GM18499 (cell line): ENCODE results near the gene INKA2.
"Not testable (repeated sequence)": the region's sequence is repeated elsewhere in the genome, so short reads cannot be mapped to it uniquely, and the experiment has no call there.

Source experiments
- ATAC-seq: cut with Tn5 transposase; IDR thresholded peaks from one replicate; pipeline ENCODE4 v1.9.1; 2021; ENCODE audit warnings: moderate number of reproducible peaks; ENCODE audit not compliant: insufficient read depth, unreplicated experiment

The INKA2 gene

DNA sequence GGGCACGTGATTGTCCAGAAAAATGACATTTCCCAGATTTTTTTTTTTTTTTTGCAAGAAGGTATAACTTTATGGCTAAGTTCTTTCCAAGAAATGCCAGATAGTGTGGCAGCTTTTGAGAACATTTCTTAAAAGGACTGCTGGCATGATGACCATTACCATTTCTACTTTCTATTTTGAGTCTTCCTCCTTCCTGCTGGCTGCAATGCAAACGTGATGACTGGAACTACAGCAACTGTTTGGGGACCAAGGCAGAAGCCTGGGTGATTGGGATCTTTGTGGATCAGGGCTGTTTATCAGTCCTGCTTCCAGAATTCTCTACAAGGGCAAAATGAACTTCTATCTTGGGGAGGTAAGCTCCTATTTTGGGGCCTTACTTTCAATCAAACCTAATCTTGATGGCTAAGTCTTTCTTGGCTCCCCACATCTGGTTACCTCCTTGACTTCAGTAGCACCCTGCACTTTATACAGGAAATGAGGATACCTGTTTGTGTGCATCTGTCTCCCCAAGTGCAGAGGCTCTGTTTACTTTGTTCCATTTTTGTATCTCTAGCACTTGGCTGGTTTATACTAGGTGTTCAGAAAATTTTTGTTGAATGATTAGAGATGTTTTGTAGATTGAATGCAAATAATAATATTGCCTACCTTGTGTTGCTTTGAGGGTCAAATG, 12.8 kb upstream of the INKA2 start:
- no peak for ATAC-seq

DNA sequence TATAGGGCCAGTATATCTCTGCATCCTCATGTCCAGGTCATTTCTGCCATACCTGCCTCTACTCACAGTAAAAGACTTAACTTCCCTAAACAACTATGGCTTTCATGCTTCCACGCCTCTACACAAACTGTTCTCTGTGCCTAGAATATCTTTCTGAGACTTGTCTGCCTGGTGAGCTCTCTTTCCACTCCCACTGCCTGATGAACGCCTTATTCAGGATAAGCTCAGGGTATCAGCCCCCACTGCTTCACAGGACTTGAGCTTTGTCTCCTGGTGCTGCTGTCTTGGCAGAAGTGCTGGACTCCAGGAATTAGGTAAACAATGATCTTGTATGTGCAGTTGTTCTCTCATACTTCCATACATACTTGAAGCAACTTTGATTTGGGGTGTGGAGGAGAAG, 11.7 kb upstream of the INKA2 start:
- no peak for ATAC-seq

DNA sequence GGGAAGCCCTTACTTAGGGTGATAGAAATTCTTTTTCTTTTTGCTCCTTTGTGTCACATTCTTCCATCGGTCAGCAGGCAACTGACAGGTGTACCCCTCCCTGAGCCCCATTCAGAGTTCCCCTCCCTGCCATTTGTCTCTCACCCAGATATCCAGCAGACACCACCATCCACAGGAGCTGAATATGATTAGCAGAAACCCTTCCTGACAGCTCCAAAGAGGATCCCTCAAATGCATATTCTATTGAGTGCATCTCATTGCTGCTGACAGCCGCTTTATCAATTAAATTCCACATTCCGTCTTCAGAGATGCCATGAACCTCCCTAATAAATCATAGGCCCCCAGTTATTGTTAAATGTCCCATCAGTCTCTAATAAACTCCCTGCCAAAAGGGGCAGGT, 10.4 kb upstream of the INKA2 start:
- ATAC-seq, result no peak

DNA sequence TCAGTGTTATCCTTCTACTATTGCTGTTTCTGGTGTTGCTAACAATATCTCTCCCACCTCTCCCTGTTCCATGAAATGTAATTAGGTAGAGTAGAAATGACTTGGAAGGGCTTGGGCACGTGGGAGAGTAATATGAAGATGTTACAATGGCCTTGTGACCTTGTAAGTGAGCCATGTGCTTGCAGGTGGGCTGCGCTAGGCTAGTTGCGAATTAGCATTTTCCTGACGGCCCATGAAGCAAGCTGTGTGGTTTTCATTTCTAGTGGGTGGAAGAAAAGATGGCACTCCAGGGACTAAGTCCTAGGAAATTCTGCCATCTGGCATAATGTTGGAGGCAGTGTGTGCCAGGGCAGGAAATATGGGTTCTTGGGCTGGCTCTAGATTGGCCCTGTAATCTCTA, 8.8 kb upstream of the INKA2 start:
- no peak for ATAC-seq

DNA sequence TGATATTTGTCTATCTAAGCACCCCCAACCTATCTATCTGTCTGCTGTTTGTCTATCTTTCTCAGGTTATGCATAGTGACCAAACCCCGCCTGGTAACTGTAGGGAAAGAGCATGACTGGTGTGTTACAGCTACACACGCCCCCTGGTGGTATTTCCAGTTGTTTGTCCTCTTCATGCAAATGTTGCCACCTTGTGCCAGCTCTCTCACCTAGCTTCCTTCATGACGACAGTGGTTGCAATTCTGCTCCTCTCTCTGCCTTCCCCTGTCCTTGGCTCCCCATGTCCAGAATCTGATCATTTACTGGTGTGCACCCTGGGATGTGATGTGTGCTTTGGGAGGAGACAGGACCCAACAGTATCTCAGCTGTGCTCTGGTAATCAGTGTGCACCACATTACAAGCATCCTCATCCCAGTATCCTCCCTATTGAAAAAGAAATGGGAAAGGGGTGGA, 8.1 kb upstream of the INKA2 start:
- ATAC-seq, result no peak

DNA sequence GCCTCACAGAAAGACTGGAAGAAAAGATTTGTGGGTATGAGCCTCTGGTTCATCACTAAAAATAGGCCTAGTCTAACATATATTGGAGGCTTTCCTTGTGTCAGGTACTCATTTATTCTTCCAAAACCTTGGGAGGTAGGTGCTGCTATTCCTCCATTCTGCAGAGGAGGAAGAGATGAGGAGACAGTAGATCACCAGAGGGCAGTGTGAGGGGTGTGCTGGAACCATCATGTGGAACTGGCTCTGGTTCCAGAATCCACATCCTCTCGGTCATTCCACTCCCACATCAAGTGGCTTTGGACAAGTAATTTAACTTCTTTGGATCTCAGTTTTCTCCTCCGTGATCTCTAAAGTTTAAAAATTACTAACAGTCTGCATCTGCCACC, 7.4 kb upstream of the INKA2 start:
- no peak for ATAC-seq

DNA sequence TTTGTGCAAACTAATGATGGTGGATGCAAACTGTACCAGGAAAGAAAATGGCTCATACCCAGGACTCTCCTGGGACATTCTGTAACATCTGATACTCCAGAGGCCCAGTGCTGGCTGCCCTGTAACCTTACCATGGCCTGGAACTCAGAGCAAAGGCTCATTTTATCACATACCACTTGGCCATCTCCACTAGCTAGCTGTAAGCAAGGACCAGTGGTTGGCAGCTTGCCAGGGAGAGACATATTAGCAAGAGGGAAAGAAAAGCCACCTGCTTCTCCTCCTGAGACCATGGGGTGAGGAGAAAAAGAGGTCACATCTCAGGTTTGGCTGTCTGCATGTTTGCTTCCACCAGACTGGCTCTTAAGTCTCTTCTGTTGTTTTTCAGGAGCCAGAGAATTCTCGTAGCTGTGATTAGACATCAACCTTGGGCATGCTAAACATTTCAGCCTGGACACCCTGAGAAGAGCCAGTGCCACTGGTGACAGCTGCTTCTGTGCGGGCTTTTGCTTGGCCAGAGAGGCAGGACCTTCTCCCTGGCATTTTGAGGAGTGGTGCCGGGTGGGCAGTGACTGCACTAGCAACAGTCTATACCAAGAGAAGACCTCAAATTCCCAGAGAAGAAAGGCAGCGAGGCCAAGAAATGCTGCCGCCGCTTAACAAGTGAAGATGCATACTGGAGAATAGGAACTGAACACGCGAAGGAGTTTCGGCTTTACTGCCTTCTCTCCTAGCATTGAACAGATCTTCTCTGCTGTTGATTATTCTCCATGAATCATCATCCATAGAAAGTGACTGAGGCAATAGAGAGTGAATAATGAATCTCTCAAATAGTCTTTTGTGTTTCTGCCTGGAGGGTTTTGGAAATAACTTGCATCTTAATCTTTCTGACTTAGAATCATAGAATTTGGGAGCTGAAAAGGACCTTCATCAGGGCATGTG, 6.7 kb upstream of the INKA2 start:
- no peak for ATAC-seq

DNA sequence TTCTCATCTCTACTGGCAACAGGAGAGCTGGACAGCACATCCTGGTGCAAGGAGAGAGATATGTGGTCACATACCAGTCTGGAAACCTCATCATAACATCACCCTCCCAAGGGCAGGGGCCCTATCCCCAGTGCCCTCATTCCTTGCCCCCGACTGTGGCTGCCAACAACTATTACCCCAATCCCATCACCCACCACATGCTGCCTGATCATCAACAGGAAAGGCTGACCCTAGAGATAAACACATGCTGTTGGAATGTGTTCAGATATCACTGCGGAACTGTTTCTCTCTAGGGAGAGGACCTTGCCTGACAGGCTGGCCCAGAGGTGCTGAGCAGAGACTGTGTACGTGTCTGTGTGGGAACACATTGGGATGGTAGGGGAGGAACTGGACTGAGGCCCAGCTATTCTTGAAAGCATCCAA, 4.5 kb upstream of the INKA2 start:
- no peak for ATAC-seq

DNA sequence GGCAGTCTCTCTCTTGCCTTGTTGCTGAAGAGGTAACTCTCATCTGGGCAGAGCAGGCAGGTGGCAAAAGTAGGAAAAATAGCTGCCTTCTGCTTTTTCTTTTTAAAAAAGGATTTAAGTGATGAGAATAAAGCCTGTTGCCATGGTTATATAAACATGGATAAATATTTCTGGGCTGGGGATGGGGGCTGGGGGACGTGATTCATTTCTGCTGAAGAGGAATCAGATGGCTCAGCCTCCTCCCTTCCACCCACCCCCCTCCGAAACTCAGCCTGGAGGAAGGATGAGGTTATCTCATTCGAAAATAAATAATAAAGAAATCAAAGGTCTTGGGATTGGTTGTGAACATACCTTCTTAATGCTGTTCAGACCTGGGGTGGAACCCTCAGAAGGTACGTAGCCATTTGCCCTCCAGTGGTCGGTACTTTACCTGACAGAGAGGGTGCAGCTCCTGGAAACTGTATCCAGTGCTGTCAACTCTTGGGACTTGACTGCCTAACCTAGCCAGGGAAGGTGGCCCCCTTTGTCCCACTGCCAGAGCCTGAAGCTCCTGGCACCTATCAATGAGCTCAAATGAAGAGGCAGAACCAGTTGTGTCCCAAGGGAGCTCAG, 3.8 kb upstream of the INKA2 start:
- ATAC-seq, result no peak

DNA sequence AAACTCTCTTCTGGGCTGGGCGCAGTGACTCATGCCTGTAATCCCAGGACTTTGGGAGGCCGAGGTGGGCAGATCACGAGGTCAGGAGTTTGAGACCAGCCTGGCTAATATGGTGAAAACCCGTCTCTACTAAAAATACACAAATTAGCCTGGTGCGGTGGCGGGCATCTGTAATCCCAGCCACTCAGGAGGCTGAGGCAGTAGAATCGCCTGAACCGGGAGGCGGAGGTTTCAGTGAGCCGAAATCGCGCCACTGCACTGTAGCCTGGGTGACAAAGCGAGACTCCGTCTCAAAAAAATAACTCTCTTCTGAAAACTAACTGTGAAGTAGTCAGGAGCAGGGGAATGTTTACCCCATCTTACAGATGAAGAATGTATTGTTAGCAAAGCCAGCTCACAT, 3.1 kb upstream of the INKA2 start:
- ATAC-seq, result not testable (repeated sequence)

DNA sequence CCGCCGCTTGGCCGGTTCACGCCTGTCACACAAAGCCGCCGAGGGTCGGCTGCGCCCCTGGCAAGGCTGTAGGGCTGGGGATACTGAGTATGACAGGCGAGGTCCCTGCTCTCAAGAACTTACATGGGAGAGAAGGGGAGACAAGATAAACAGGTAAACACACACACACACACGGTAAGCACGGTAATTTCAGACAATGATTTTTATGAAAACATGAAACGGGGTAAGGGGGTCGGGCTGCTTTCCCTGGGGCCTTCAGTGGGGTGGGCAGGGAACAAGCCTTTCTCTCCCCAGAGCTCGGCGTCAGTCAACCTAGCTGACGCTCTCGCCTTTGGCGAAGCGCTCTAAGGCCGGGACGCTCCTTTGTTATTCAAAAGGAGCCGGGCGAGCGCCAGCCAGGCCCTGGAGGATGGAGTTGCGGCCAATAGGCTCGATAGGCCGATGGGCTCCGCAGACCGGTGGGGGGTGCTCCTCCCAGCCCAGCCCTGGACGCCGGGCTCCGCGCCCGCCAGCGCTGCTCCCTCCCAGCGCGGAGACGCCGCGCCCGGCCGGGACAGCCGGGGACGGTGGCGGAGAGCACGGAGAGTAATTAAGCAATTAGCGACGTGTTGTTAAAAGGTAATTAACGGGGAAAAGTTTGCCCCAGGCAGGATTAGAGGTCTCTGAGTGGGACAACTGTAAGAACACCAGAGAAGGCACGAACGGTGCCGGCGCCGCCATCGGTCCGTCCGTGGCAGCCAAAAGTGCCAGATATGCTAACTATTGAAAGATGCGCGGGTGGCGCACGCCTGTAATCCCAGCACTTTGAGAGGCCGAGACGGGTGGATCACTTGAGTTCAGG, 950 bp upstream of the INKA2 start:
- ATAC-seq, result no peak

DNA sequence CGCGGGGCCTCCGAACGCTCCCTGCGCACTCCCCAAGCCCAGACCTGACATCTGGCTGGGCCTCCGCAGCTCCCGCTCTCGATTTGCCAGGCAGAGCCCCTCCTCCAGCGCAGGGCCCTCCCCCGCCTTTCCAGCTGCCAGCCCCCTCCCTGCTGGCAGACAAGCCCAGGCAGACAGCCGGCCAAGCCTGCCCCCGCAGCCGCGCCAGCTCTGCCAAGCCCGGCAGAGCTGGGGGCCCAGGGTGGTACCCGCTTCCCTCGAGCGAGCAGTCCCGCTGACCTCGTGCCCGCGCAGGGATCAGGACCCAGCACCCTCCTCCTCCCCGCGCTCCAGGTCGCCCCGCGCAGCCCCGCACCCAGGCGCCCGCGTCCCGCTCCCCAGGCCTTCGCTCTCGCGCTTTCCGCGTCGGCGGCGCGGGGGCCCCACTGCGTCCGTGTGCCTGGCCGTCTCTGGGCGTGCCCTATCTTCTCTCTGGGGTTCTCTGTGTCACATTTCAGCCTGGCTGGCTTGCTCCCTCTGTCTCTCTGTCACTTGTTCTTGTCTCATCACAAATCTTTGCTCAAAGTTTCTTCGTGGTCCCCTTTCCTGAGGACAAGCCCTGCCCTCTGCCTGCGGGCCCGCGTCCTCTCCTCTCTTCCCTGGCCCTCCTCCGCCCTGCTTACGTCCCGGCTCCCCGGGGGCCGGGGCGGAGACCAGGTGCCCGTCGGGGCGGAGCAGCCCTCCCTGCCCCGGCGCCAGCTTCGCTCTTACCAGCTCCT, 580 bp downstream of the INKA2 start:
- ATAC-seq, result peak; percentile 25

DNA sequence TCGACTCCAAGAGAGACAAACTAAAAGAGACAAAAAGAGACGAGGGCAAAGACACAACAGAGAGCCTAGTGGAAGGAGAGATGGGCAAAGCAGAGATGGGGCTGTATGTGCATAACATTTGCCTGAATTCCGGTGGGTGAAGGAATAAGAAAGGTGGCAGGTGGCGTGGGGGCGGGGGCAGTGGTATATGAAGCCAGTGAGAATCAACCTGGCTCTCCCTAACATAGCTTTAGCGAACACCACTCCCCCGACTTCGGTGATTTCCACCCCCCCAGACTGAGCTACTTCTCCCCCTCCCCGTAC, 1.1 kb downstream of the INKA2 start:
- ATAC-seq, result no peak

DNA sequence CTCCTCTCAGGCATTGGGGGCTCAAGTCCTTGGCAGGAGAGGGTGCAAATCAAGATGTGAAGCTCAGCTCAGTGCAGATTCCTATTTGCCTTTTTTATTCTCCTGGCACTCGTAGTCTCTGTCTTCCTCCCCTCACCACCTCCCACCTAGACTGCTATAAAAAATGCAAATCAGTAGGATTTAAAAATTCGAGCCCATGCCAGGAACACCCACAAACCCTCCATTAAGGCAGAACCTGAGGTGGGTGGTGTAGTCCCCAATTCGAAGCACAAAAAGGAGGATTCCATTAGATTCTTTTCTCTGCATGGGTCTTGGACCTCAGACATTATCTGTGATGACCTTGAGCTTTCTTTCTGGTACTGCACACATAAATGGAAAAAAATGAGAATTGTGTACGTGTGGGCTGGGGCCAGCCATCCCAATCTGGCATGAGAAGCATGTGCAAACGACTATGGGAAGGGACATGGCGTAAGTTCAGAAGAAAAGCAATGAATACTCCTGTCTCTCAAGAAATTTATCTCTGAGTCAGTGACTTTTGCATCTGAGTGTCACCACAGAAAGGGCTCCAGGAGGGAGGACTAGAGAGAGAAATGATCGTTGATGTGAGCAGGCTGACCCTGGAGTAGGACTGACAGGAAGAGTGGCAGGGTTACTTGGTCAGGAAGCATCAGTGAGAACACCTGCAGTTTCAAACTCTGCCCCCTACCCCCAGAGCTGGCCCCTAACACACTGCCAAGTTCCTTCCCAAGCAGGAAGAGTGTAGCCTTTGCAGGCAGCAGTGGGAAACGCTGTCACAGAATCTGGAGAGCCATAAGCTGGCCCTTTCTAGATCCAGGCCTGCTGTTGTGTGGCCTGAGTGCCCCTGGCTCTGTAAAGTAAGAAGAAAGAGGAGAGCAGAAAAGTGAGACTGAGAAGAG, 1.7 kb downstream of the INKA2 start:
- ATAC-seq, result no peak

DNA sequence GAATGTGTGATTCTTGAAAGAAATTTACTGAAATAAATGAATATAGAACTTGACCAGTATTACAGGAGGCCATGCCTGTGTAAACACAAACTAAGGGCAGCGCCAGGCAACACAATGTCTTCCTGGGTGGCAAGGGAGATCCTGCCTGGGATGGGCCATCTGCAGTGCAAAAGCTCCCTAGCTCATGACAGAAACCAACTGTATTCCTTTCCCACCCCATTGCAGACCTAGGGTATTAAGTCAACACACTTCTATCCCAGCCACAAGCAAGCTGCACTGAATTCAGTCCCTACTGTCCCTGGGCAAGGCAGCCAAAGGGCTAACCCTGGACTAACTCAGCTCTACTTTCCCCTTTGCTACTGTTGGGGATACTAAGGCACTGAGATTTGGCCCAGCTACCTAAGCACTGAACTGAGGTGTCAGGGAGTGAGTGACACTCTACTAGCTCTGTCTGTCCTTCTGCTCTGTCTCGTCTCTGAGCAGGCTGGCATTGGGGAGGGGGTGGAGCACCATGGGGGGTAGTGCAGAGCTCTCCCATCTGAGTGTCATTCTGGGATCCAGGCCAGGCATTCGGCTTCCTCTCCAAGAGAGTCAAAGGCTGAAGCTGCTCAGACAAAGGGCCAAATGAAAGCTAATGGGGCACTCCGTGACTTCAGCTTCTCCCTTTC, 2.5 kb downstream of the INKA2 start:
- ATAC-seq, result no peak

DNA sequence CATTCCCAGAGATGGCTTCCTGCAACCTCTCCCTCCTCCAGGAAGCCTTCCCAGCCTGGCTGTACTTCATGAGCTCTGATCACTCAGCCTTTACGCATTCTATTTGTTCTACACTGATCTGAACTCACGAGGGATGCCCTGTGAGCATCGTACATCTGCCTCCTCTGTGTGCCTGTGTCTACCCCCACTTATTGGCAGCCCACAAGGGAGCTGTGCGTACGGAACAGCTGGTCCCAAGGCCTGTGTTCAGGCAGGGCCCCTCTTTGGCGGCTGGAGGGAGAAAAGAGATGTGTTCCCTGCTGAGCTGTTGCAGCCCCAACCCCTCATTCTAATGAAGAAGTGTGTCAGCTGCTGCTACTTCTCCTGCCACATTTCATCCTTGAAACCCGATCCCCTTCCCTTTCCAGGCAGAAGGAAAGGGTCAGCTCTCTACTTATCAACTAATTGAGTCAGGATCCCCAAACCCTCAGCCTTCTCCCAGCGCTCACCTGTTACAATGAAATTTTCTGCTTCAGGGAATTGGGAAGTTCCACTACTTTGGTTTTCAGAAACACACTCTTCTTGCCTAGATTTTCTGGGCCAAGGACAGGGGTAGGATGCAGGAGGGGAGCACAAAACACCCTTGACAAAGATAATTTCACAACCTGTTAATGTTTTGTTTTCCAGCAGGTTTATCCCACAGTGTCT, 3.2 kb downstream of the INKA2 start:
- no peak for ATAC-seq

DNA sequence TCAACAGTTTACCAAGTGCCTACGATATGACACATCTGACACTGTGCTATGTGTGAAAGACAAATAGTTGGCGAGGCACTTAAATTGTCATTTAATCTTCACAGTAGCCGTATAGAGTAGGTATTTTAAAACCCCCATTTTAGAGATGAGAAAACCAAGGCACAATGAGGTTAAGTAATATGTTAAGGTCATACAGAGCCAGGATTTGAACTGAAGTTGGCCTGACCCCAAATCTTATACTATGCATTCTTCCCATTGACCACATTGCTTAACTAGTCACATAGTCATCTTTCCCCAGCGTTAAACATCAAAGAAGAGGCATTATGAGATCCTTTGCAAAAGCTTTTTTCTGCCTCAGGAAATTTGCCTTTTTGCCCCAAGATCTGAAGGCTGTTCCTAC, 3.9 kb downstream of the INKA2 start:
- no peak for ATAC-seq

DNA sequence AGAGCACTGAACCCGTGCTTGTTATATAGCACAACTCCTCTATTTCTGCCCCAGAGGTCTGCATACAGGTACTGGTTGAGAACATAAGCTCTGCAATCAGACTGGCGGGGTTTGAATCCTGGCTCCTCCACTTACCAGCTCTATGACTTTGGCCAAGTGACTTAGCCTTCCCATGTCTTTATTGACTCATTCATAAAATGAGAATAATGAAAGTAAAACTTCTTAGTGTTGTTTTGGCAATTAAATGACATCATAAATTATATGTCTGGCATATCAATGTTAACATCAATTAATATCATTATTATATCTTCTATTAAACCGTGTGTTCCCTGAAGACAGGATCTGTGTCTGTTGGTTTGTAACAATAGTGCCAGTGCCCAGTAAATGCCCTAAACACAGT, 4.3 kb downstream of the INKA2 start:
- no peak for ATAC-seq
